HFF-Myc (cell line): ENCODE results near the gene NAA15.

Experiments
- DNase-seq: peaks from one replicate; pipeline ENCODE4 v3.0.0-alpha.2; 2011; ENCODE audit warnings: low read depth; ENCODE audit errors: extremely low read depth
- H3K4me3 ChIP-seq: replicated peaks from 2 replicates; pipeline ENCODE4 v1.5.1; 2011; ENCODE audit warnings: low read depth, mild to moderate bottlenecking, control low read depth, low read length
- CTCF ChIP-seq: IDR thresholded peaks from 2 replicates; pipeline ENCODE4 v1.5.1; 2012; ENCODE audit warnings: mild to moderate bottlenecking, low read depth, low read length, control low read depth; ENCODE audit errors: missing control alignments

The NAA15 gene

GRCh38 chr4:139324620-139325019, 23.3 kb downstream of the NAA15 start:
- no peak overlapping the region for H3K4me3 ChIP-seq
- no peak for DNase-seq
- no peak for TF ChIP-seq CTCF

DNA sequence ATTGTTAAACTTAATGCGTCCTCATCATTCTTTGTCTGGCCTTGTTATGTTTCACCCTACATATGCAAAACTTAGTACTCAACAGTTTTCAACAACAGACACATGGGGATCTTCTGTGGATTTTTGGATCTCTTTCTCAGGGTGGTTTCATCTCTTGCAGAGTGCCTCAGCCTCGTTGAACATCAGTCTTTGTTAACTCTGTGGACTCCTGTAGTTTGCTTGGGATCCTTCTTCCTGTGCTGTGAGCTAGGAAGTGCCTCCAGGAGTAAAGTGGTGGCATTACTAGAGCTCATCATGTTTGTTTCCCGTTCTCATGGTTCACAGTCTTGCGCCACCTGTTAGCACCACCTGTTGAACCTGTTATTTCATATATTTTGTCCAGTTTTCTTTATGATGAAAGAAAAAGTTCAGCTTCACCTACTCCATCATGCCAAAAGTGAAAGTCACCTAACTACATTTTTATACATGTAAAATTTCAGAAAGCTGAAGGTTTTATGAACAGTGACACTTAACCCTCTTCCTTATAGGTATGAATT, 28.4 kb downstream of the NAA15 start:
- no peak for DNase-seq
- no peak for TF ChIP-seq CTCF
- no peak overlapping the region for H3K4me3 ChIP-seq

- no peak overlapping the region for H3K4me3 ChIP-seq
- no peak for TF ChIP-seq CTCF
- no peak for DNase-seq
Observed at GRCh38 chr4:139330283-139330682, 29.0 kb downstream of the NAA15 start.

DNA sequence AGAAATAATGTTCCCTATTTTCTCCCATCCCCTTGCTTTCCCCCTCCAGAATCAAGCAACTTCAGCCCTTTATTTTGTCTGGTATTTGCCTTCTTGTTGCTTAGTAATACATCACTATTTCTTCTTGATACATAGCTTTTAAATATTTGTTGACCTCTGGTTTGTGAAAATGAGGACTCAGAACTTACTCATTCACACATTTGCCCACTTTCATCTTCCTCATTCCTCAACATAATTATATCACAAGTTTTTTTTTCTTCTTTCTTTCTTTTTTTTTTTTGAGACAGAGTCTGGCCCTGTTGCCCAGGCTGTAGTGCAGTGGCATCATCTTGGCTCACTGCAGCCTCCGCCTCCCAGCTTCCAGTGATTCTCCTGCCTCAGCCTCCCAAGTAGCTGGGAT, 29.9 kb downstream of the NAA15 start:
- TF ChIP-seq CTCF = no peak
- DNase-seq = no peak
- H3K4me3 ChIP-seq = no peak overlapping the region

DNA sequence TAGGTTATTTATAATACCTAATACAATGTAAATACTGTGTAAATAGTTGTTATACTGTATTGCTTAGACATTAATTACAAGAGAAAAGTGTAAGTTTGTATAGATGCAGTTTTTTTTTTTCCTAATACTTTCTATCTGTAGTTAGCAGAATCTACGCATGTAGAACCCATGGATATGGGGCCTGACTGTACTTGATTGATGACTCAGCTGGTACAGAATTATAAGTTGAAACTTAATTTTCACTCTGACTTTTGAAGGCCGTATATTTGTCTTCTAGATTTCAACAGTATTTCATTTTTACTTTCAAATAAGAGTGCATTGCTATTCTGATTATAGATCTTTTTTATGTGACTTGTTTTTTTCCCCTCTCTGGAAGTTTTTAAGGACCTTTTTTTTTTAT, 31.7 kb downstream of the NAA15 start:
- H3K4me3 ChIP-seq = no peak overlapping the region
- no peak for DNase-seq
- no peak for TF ChIP-seq CTCF

- no peak for TF ChIP-seq CTCF
- DNase-seq = no peak
Observed at GRCh38 chr4:139337612-139338011, 36.3 kb downstream of the NAA15 start.

GRCh38 chr4:139361301-139361700, 60.0 kb downstream of the NAA15 start:
- DNase-seq = no peak
- TF ChIP-seq CTCF = no peak
- H3K4me3 ChIP-seq = no peak overlapping the region

More at GRCh38 chr4:139337612-139338011, 36.3 kb downstream of the NAA15 start:
- H3K4me3 ChIP-seq = no peak overlapping the region
